Measurements from ENCODE around the gene CCDC8. TPM values are rescaled to one million over a fixed set of nuclear protein-coding genes. Genes with fewer than 3 reads are reported as not detected.
"Not testable (repeated sequence)": the region's sequence is repeated elsewhere in the genome, so short reads cannot be mapped to it uniquely, and the experiment has no call there.

Gene CCDC8
- total RNA-seq, 1 experiment from 2014 or later = 0.18 TPM

DNA sequence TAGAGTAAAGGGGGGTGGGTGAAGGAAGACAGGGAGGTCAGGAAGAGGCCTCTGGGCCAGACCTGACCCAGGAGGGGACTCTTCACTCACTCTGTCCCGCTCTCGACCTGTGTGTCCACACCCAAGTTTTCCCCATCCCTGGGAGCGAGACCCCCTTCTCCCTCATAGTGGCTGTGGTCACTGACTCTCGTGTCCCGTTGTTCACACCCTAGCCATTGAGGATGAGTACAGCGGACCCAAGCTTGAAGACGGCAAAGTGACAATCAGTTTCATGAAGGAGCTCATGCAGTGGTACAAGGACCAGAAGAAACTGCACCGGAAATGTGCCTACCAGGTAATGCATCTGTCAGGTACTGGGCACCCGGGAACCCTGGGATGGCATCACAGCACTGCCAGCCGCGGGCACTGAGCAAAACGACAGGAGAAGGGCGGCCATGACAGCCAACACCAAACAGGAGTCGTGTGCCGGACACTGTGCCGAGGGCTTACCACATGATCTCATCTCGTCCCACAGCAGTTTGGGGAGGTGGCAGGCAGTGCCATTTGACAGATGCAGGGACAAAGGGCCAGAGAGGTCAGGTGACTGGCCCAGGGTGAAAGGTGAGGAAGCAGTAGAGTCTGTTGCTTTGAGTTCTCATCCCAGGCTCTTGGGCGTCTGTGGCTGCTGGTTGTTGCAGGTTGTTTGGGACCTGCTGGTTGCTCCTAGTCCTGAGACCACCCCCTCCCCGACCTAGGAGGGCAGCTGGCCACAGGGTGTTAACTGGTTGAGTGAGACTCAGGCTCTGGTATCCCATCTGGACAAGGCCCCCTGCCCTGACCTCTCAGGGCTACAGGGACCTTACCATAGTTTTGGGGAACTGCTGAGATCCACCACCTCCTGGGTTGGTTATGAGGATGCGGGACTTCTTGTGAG, 36.9 kb downstream of the CCDC8 start:
- H3K4me1 ChIP-seq = peaks cover 6% of the 10 kb centered on the region; the same call in 1 of the 2 replicates
- H3K9me3 ChIP-seq = no peaks in the 10 kb centered on the region
- Mint-ChIP-seq H3K9me3 (ENCODE audit: unreplicated experiment) (no peaks in the 10 kb centered on the region), H3K27ac (ENCODE audit: unreplicated experiment) (peak overlapping the region; percentile 27), H3K4me1 (ENCODE audit: low read depth, unreplicated experiment) (no peaks in the 10 kb centered on the region), H3K36me3 (ENCODE audit: insufficient read depth, unreplicated experiment) (peaks cover 67% of the 10 kb centered on the region), H3K4me3 (ENCODE audit: unreplicated experiment) (no peak overlapping the region), H3K27me3 (ENCODE audit: insufficient read depth, unreplicated experiment) (no peaks in the 10 kb centered on the region)
- no peaks in the 10 kb centered on the region for H3K27me3 ChIP-seq (replicated peaks; ENCODE audit: control insufficient read depth, insufficient read depth, low read length)
- H3K36me3 ChIP-seq (ENCODE audit: control insufficient read depth, insufficient read depth, low read length) = no peaks in the 10 kb centered on the region; the same call in 1 of the 2 replicates
- DNase-seq = peak in 1 of 2 experiments; percentile 24
- H3K4me3 ChIP-seq (ENCODE audit: low read depth, low read length) = no peak overlapping the region
- intact Hi-C loops (cut with micrococcal nuclease; ENCODE audit: unreplicated experiment) = no loop called here
- CTCF ChIA-PET = no interaction called here
- BruUV-seq (replicated peaks) = no TSS peak
- TF ChIP-seq, protein P1, sequence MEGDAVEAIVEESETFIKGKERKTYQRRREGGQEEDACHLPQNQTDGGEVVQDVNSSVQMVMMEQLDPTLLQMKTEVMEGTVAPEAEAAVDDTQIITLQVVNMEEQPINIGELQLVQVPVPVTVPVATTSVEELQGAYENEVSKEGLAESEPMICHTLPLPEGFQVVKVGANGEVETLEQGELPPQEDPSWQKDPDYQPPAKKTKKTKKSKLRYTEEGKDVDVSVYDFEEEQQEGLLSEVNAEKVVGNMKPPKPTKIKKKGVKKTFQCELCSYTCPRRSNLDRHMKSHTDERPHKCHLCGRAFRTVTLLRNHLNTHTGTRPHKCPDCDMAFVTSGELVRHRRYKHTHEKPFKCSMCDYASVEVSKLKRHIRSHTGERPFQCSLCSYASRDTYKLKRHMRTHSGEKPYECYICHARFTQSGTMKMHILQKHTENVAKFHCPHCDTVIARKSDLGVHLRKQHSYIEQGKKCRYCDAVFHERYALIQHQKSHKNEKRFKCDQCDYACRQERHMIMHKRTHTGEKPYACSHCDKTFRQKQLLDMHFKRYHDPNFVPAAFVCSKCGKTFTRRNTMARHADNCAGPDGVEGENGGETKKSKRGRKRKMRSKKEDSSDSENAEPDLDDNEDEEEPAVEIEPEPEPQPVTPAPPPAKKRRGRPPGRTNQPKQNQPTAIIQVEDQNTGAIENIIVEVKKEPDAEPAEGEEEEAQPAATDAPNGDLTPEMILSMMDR (IDR thresholded peaks at IDR 0.05; ENCODE audit: insufficient read depth in 1 of 2, low read depth in 1 of 2, low read length in 1 of 2, severe bottlenecking in 1 of 2, unreplicated experiment in 1 of 2) = no peak
- POLR2A ChIA-PET = no interaction called here

DNA sequence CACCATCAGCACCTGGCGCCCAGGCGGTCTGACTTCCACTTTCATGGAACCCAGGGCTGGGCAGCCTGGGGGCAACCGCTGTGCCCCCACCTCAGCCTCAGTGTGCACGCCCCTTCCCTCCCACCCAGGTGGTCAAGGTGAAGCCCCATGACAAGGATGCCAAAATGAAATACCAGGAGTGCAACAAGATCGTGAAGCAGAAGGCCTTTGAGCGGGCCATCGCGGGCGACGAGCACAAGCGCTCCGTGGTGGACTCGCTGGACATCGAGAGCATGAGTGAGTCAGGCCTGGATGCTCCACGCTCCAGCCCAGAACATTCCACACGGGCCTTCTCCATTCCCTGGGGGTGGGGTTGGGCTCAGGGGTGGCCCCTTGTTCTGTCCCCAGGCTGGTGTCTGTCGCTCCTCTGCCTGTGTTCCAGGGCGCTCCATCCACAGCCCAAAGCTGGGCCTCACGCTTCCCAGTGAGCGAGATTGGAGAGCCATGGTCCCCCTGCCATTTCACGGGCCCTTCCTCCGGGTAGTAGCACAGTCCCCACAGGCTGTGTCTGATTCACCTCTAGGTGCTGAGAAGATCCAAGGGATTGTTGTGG, 37.8 kb downstream of the CCDC8 start:
- H3K27me3 ChIP-seq (replicated peaks; ENCODE audit: control insufficient read depth, insufficient read depth, low read length); intact Hi-C loops (cut with micrococcal nuclease; ENCODE audit: unreplicated experiment); H3K27me3 Mint-ChIP-seq (ENCODE audit: insufficient read depth, unreplicated experiment); H3K4me1 Mint-ChIP-seq (ENCODE audit: low read depth, unreplicated experiment); H3K4me3 Mint-ChIP-seq (ENCODE audit: unreplicated experiment); H3K4me3 ChIP-seq (ENCODE audit: low read depth, low read length); H3K36me3 ChIP-seq (ENCODE audit: control insufficient read depth, insufficient read depth, low read length); BruUV-seq (replicated peaks); H3K27ac Mint-ChIP-seq (ENCODE audit: unreplicated experiment); H3K9me3 ChIP-seq; H3K9me3 Mint-ChIP-seq (ENCODE audit: unreplicated experiment); CTCF ChIA-PET; H3K4me1 ChIP-seq; DNase-seq; POLR2A ChIA-PET: not testable (repeated sequence)
- H3K36me3 Mint-ChIP-seq (ENCODE audit: insufficient read depth, unreplicated experiment) = peaks cover 66% of the 10 kb centered on the region

DNA sequence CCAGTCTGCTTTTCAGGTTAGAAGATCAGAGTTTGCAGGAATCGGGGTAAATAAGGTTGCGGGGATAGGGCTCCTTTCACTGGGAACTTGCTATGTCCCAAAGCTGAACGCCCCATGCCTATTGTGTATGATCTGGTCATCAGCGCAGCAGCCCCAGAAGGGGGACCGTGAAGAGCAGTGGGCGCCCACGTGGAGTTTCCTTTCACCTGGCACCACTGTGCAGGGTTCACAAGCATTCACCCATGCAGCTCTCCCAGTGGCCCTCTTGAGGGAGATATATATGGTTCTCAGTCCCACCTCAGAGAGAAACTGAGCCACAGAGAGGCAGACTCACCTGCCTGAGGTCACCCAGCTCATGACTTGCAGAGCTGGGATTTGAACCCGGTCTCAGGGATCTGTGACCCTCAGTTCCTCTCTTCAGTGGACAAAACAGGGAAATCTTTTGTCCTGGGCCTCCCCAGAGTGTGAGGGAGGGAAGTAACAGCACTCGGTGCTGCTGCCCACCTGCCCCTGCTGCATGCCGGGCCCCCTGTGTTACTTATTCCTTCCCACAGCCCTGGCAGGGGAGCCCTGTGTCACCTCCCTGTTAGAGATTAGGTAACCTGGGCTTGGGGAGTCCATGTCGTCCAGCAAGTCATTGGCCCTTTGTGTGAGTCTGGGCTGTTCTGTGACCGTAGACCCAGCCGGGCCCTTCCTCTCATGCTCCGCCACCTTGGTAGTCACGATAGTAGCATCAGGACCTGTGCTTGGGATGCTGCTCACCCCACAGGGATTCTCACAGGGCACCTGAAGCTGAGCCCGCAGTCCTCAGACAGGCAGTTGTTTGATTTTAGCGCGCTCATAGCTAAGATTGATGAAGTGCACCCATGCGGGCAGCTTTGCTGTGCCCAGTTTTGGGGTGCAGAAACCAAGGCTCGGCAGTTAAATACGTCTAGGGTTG, 38.6 kb downstream of the CCDC8 start:
- BruUV-seq (replicated peaks) = no TSS peak

More for the DNA sequence above, 38.6 kb downstream of the CCDC8 start:
- Histone ChIP-seq H3K4me1 (peaks cover 6% of the 10 kb centered on the region; the same call in 1 of the 2 replicates), H3K9me3 (no peaks in the 10 kb centered on the region), H3K27me3 (replicated peaks; ENCODE audit: control insufficient read depth, insufficient read depth, low read length) (no peaks in the 10 kb centered on the region), H3K36me3 (ENCODE audit: control insufficient read depth, insufficient read depth, low read length) (no peaks in the 10 kb centered on the region; the same call in 1 of the 2 replicates), H3K4me3 (ENCODE audit: low read depth, low read length) (no peak overlapping the region)
- Mint-ChIP-seq H3K27ac (ENCODE audit: unreplicated experiment) (no peak overlapping the region), H3K27me3 (ENCODE audit: insufficient read depth, unreplicated experiment) (no peaks in the 10 kb centered on the region), H3K4me1 (ENCODE audit: low read depth, unreplicated experiment) (no peaks in the 10 kb centered on the region), H3K9me3 (ENCODE audit: unreplicated experiment) (no peaks in the 10 kb centered on the region), H3K4me3 (ENCODE audit: unreplicated experiment) (no peak overlapping the region), H3K36me3 (ENCODE audit: insufficient read depth, unreplicated experiment) (peaks cover 62% of the 10 kb centered on the region)
- TF ChIP-seq, protein P1 (IDR thresholded peaks at IDR 0.05; ENCODE audit: insufficient read depth in 1 of 2, low read depth in 1 of 2, low read length in 1 of 2, severe bottlenecking in 1 of 2, unreplicated experiment in 1 of 2) = no peak
- DNase-seq = no peak
- intact Hi-C loops (cut with micrococcal nuclease; ENCODE audit: unreplicated experiment) = no loop called here
- ChIA-PET CTCF (interaction anchor here (0.6 kb wide), 1 partner anchor 94 kb away, joined by 7 read pairs; no protein-coding TSS in a partner anchor), POLR2A (no interaction called here)

Data from Caco-2 (cell line).